BE2C (cell line): ENCODE measurements around the gene PXK.

Experiments
- DNase-seq: peaks from one replicate; pipeline ENCODE4 v3.0.0-alpha.2; 2020
- H3K27me3 ChIP-seq: fragments of 250-450 bp; sonication (Bioruptor Pico); 2 replicates; pipeline ENCODE4 v1.5.1; 2020; ENCODE audit warnings: mild to moderate bottlenecking
- H3K36me3 ChIP-seq: fragments of 250-450 bp; sonication (Bioruptor Pico); 2 replicates; pipeline ENCODE4 v1.5.1; 2020; ENCODE audit warnings: mild to moderate bottlenecking
- H3K4me1 ChIP-seq: fragments of 250-450 bp; sonication (Bioruptor Pico); 2 replicates; pipeline ENCODE4 v1.5.1; 2020
- H3K4me3 ChIP-seq: 2 replicates; pipeline ENCODE4 v1.5.1; 2011; ENCODE audit warnings: low read depth, low read length
- H3K9me3 ChIP-seq: fragments of 250-450 bp; sonication (Bioruptor Pico); 2 replicates; pipeline ENCODE4 v1.5.1; 2020
- CTCF ChIP-seq: IDR thresholded peaks from 2 replicates; pipeline ENCODE4 v1.5.1; 2012; ENCODE audit warnings: mild to moderate bottlenecking, low read depth, low read length

Gene PXK

DNA sequence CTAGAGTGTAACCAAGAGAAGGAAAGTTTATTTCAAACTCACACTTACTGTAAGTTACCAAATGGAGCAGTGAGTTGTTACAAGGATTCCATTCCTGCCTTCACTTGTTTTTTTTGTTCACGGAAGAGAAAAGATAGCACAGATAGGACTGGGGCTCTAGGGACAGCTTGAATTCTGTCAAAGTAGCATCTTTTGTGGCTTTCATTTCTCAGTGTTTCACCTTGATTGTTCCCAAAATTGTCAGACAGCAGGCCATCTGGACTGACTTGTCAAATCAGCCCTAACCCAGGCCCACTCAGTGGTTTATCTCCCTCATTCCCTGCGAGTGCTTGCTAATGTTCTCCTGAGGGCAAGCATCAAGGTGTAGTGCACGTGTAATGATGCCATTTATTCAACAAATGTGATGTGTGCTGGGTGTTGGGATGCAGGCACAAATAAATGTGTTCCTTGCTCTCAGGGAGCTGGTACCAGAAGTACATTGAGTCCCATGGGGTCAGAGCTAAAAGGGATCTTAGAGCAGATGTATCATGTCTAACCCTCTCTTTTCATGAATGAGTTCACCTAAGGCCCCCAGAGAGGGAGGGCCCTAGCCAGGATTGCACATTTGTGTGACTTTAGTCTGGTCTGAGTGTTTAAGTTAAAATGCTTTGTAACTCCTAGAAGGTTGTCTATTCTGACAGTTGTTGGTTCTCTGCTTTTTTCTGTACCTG is 51.8 kb downstream of the PXK start:
- DNase-seq = no peak
- H3K4me3 ChIP-seq = no peak overlapping the region
- no peaks in the 10 kb centered on the region for H3K27me3 ChIP-seq
- no peaks in the 10 kb centered on the region for H3K9me3 ChIP-seq
- no peaks in the 10 kb centered on the region for H3K36me3 ChIP-seq
- H3K4me1 ChIP-seq = no peaks in the 10 kb centered on the region
- TF ChIP-seq CTCF = no peak

- Histone ChIP-seq H3K9me3 (no peaks in the 10 kb centered on the region), H3K4me1 (no peaks in the 10 kb centered on the region), H3K36me3 (no peaks in the 10 kb centered on the region), H3K4me3 (no peak overlapping the region), H3K27me3 (no peaks in the 10 kb centered on the region)
- no peak for TF ChIP-seq CTCF
- no peak for DNase-seq
Observed at GRCh38 chr3:58386626-58387365, 54.1 kb downstream of the PXK start.

GRCh38 chr3:58387650-58388546 is 55.2 kb downstream of the PXK start:
- Histone ChIP-seq H3K4me3 (no peak overlapping the region), H3K4me1 (no peaks in the 10 kb centered on the region)

DNA sequence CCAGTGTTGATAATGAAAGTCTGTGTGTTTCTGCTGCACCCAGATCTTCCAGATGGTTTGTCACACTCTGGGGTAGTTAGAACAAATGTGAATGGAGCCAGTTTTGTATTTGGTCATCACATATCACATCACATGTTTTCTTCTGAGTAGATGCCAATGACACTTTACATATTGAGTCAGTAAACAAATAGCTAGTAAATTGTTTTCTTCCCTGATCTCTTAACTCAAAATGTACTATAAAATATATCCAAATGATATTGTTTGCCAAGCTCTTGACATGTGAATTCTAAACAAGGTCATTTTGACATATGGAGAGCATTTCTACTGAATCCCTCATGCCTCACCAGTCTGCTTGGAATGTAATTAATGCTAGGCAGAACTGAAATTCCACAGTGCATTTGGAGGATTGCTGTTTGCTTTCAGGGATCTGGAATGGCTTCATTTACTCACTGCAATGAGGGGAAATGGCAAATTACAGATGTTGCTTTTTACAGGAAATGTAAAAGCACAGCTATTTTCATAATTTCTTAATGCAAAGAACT is 55.9 kb downstream of the PXK start:
- no peak for TF ChIP-seq CTCF
- Histone ChIP-seq H3K4me1 (no peaks in the 10 kb centered on the region), H3K9me3 (no peaks in the 10 kb centered on the region), H3K27me3 (no peaks in the 10 kb centered on the region), H3K36me3 (no peaks in the 10 kb centered on the region), H3K4me3 (no peak overlapping the region)
- no peak for DNase-seq

More at GRCh38 chr3:58387650-58388546, 55.2 kb downstream of the PXK start:
- no peak for DNase-seq
- Histone ChIP-seq H3K27me3 (no peaks in the 10 kb centered on the region), H3K36me3 (no peaks in the 10 kb centered on the region), H3K9me3 (no peaks in the 10 kb centered on the region)
- TF ChIP-seq CTCF = no peak

GRCh38 chr3:58391156-58391865 is 58.6 kb downstream of the PXK start:
- H3K27me3 ChIP-seq = no peaks in the 10 kb centered on the region
- no peaks in the 10 kb centered on the region for H3K9me3 ChIP-seq
- no peaks in the 10 kb centered on the region for H3K4me1 ChIP-seq
- TF ChIP-seq CTCF = no peak
- no peak overlapping the region for H3K4me3 ChIP-seq
- H3K36me3 ChIP-seq = no peaks in the 10 kb centered on the region
- DNase-seq = no peak
